Fibroblast of the conjunctiva (primary cell): ENCODE results near the gene ARSI.
A peak's percentile ranks its signal among the peaks of the same experiment; 100 is the strongest.

Source experiments
- DNase-seq: peaks from one replicate; pipeline ENCODE4 v3.0.0-alpha.2; 2010; ENCODE audit warnings: low read depth

The ARSI gene

GRCh38 chr5:150307617-150308426 is 5.1 kb upstream of the ARSI start:
- DNase-seq = no peak

- DNase-seq = no peak
Measured at GRCh38 chr5:150306775-150307174, 4.1 kb upstream of the ARSI start.

GRCh38 chr5:150305557-150305956 is 2.9 kb upstream of the ARSI start:
- DNase-seq = no peak

GRCh38 chr5:150305095-150305494 is 2.4 kb upstream of the ARSI start:
- DNase-seq = no peak

GRCh38 chr5:150304481-150305081 is 1.9 kb upstream of the ARSI start:
- DNase-seq = no peak

- DNase-seq = no peak
Measured at GRCh38 chr5:150303660-150304386, 1.1 kb upstream of the ARSI start.

- DNase-seq = no peak
Measured at GRCh38 chr5:150303070-150303615, 438 bp upstream of the ARSI start.

GRCh38 chr5:150301901-150302300 is 804 bp downstream of the ARSI start:
- no peak for DNase-seq

- DNase-seq = no peak
Measured at GRCh38 chr5:150301170-150301505, 1.6 kb downstream of the ARSI start.

GRCh38 chr5:150300496-150301169 is 2.1 kb downstream of the ARSI start:
- DNase-seq = no peak

- DNase-seq = no peak
Measured at GRCh38 chr5:150299571-150300327, 3.0 kb downstream of the ARSI start.

- peak; percentile 68 for DNase-seq
Measured at GRCh38 chr5:150298701-150299451, 3.8 kb downstream of the ARSI start.

- DNase-seq = no peak
Measured at GRCh38 chr5:150297934-150298595, 4.6 kb downstream of the ARSI start.

GRCh38 chr5:150297236-150297890 is 5.3 kb downstream of the ARSI start:
- no peak for DNase-seq

- no peak for DNase-seq
Measured at GRCh38 chr5:150296496-150296895, 6.2 kb downstream of the ARSI start.

- no peak for DNase-seq
Measured at GRCh38 chr5:150295741-150296486, 6.8 kb downstream of the ARSI start.

GRCh38 chr5:150295172-150295634 is 7.5 kb downstream of the ARSI start:
- peak; percentile 47 for DNase-seq

- no peak for DNase-seq
Measured at GRCh38 chr5:150294551-150295071, 8.1 kb downstream of the ARSI start.
